Measurements from ENCODE around the gene MILR1.

MILR1 gene

GRCh38 chr17:64500862-64501765 lies 52.2 kb downstream of the MILR1 start:
- in situ Hi-C loops (cut with HindIII; ENCODE audit: low sequenced_read_pairs) = no loop called here

DNA sequence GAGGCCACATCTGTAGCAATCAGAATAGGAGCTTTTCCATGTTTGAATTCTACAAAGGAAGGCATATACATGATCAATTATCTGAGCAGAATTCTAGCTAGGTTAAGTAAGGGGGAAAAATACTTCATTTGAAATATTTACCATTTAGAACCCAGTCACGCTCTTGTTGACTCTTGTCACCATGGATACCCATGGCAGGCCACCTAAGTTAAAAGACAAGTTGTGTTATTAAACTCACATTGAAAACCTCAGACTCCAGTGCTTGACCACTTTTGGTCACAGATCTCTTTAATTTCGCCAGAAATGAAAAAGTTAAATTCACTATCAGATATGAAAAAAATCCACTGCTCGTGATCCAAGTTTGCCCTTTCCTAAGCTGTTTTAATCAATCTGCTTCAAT lies 53.1 kb downstream of the MILR1 start:
- in situ Hi-C loops (cut with HindIII; ENCODE audit: low sequenced_read_pairs) = no loop called here

GRCh38 chr17:64502809-64503208 lies 53.9 kb downstream of the MILR1 start:
- in situ Hi-C loops (cut with HindIII; ENCODE audit: low sequenced_read_pairs) = no loop called here

DNA sequence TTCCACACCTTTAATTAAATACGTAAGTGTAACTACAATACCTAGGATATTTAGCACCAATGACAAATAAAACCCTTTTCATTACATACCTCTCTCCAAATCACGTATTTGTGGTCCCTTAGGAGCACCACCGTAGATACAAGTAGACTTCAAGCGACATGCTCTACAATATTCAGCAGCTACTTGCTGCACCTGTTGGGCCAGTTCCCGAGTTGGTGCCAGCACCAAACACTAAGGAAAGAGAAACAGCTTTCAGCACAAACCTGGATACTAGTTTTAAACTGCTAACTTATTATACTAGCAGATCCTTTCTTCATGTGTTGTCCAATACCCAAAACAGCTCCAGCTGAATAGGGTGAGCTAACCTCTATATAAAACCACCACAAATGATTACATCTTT lies 54.4 kb downstream of the MILR1 start:
- in situ Hi-C loops (cut with HindIII; ENCODE audit: low sequenced_read_pairs) = no loop called here

DNA sequence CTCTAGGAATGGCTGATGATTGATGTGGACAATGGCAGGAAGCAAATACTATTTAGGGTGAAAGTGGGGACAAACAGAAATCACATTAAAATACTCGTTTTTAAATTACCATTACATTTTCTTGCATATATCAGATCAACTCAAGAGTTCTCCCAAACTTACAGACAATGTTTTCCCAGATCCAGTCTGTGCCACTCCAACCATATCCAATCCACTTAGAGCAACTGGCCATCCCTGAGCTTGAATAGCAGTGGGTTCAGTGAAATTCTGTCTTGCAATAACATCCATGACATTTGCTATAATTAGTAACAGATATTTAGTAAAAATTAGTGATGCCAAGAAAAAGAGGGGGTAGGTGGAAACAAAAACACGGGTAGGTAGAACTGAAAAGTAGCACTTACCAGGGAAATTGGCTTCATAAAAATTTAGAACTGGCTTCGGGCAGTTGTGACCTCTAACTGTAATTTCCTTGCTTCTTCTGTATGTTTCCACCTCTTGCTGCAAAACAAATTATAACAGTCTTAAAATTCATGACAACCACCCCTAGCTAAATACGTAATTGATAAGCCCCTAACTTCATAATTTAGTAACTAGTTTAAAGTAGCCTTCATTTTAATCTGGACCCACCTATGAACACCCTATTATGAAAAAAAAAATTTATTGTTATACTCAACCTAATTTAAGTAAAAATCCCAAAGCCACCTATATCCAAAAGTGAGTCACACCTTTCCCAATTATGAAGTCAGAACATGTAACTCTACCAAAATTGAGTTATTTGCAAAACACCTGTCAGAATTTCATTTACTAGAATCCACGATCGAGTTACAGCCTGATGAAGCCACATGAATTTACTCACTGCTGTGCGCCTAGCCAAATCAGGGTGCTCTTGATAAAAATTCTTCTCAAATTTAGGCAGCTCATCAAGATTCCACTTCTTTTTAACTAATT lies 55.2 kb downstream of the MILR1 start:
- in situ Hi-C loops (cut with HindIII; ENCODE audit: low sequenced_read_pairs) = no loop called here

DNA sequence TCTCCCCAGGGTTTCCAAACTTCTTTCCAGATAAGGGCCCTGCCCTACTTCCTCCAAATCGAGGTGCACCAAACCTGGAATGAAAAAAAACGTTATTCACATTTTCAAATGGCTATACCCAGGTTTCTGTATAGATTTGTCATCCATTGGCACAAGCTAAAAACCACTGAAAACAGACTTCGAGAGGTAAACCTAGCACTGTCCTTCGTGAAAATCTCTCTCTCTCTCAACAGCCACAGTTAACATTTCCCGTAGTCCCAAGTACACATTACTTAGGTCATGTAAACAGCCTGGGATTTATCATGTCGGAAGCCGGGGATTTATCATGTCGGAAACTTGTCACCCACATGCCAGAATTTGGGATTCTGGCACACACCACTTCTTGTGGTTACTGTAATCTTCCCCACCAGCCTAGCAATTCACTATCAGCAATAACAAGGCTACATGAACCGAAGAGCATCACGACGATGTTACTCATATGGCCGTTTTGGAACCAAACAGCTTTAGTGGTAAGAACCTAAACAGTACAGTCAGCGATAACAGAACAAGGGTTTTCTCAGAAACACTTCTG lies 55.9 kb downstream of the MILR1 start:
- in situ Hi-C loops (cut with HindIII; ENCODE audit: low sequenced_read_pairs) = no loop called here

GRCh38 chr17:64505340-64506200 lies 56.7 kb downstream of the MILR1 start:
- in situ Hi-C loops (cut with HindIII; ENCODE audit: low sequenced_read_pairs) = no loop called here

GRCh38 chr17:64506201-64506575 lies 57.3 kb downstream of the MILR1 start, which contains the start of gene DDX5:
TSS of gene DDX5 (minus strand) at chr17:64506289. CDS start at chr17:64506119, 170 bp downstream.
- in situ Hi-C loops (cut with HindIII; ENCODE audit: low sequenced_read_pairs) = no loop called here

- in situ Hi-C loops (cut with HindIII; ENCODE audit: low sequenced_read_pairs) = no loop called here
Observed at GRCh38 chr17:64506576-64507412, 57.9 kb downstream of the MILR1 start, which contains the start of gene CEP95. TSS of gene CEP95 (plus strand) at chr17:64506977. CDS start at chr17:64507098, 121 bp downstream.

- in situ Hi-C loops (cut with HindIII; ENCODE audit: low sequenced_read_pairs) = no loop called here
Observed at GRCh38 chr17:64507413-64507782, 58.5 kb downstream of the MILR1 start.

- in situ Hi-C loops (cut with HindIII; ENCODE audit: low sequenced_read_pairs) = no loop called here
Observed at GRCh38 chr17:64508683-64509082, 59.8 kb downstream of the MILR1 start.

GRCh38 chr17:64509179-64509578 lies 60.3 kb downstream of the MILR1 start:
- in situ Hi-C loops (cut with HindIII; ENCODE audit: low sequenced_read_pairs) = no loop called here

DNA sequence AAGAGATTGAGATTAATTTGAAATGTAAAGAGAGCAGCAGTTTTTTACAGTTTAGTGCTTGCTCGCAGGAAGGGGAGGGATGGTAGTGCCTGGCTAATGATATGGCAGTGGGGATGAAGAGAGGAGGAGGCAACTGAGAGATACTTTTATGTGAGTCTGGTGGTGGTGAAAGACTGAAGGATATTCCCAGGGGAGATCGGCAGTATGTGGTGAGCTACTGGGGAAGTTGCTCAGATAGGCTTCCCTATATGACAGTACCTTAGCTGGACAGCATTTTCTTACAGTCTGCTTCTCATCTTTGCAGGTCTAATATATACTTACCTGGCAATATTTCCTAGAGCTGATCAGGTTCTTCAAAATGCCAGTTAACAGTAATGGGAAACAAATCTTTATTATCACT lies 66.5 kb downstream of the MILR1 start:
- in situ Hi-C loops (cut with HindIII; ENCODE audit: low sequenced_read_pairs) = no loop called here

DNA sequence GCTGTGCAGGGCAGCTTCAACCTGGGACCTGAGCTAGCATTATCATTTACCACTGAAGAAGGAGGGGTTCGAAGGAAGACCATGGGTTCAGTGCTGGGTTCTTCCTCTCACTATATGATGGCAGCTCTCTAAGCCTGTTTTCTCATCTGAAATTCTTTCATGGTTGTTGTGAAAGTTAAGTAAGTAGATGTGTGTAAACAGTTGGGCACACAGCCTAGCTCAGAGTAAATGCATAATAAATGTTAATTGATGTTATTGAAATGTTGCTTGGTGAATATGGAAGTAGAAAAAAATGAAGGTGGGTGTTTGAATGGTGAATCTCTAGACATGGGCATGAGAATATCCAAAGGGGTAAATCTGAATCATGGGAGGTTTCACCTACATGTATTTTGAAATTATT lies 66.9 kb downstream of the MILR1 start:
- in situ Hi-C loops (cut with HindIII; ENCODE audit: low sequenced_read_pairs) = no loop called here

All from DLD1 (cell line).